HG03135 (cell line): ENCODE results near the gene MUCL3.
A peak's percentile ranks its signal among the peaks of the same experiment; 100 is the strongest.
"Not testable (repeated sequence)": the region's sequence is repeated elsewhere in the genome, so short reads cannot be mapped to it uniquely, and the experiment has no call there.

ENCODE experiments used
- ATAC-seq: cut with Tn5 transposase; IDR thresholded peaks from one replicate; pipeline ENCODE4 v1.9.1; 2021; ENCODE audit warnings: mild to moderate bottlenecking, moderate library complexity; ENCODE audit not compliant: unreplicated experiment

The MUCL3 gene, protein sequence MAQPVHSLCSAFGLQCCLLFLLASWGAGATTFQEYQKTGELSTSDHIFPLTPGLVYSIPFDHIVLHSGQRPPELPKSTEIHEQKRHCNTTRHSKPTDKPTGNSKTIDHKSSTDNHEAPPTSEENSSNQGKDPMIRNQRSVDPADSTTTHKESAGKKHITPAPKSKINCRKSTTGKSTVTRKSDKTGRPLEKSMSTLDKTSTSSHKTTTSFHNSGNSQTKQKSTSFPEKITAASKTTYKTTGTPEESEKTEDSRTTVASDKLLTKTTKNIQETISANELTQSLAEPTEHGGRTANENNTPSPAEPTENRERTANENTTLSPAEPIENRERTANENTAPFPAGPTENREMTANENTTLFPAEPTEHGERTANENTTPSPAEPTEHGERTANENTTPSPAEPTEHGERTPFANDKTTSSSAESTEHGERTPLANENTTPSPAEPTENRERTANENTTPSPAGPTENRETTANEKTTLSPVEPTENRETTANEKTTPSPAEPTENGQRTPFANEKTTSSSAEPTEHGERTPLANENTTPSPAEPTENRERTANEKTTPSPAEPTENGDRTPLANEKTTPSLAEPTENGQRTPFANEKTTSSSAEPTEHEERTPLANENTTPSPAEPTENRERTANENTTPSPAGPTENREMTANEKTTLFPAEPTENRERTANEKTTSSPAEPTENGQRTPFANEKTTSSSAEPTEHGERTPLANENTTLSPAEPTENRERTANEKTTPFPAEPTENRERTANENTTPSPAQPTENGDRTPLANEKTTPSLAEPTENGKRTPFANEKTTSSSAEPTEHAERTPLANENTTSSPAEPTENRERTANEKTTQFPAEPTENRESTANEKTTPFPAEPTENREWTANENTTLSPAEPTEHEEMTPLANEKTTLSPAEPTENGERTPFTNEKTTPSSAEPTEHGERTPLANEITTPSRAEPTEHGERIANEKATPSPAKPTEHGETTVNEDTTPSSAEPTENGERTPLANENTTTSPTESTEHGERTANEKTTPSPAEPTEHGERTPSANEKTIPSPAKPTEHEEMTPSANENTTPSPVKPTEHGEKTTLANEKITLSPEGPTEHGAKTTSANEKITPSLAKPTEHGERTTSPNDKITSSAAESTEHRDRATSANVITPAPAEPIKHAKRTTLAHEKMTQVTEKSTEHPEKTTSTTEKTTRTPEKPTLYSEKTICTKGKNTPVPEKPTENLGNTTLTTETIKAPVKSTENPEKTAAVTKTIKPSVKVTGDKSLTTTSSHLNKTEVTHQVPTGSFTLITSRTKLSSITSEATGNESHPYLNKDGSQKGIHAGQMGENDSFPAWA (N-terminal part only)

DNA sequence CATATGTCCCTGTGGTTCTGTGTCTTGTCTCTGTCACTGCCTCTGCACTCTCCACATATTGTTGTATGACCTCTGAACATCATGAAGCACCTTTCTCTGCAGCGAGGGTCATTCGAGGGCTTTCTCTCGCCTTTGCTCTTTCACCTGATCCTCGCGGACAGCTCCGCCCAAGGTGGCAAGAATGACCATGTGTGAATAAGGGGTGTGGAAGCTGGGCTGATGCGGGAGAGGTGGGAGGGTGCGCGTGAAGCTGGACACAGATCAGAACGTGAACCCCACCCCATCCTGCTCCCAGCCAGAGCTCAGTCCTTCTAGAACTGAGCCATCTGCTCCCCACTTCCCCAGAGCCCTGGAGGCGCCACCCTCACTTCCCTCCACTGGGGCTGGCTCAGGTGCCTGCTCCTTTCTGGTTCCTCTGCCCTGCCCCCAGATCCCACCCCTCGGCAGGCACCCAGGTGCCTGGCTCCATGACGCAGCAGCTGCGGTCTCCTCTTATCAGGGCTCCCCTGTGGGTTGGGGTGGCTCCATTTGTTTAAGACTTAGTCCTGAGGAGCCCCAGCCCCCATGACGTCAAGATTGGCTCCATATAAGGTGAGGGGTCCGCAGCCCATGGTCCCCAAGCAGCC is at the start of gene MUCL3:
Gene MUCL3, plus strand, starts transcription at position 613 of the 626 bp plus-strand sequence. CDS start 27 bp downstream, outside the sequence.
- no peak for ATAC-seq

DNA sequence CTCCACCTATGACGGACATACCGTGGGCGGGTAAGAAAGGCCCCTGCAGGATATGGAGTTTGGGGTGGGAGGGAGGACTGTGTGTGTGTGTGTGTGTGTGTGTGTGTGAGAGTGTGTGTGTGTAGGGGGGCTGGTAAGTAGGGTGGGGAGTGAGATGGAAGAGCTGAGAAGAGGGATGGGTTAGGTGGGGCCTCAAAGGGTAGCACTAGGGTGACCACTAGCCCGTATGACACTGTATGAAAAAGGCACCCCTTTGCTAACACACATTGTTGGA is 49.4 kb upstream of the MUCL3 start:
- ATAC-seq: no peak

DNA sequence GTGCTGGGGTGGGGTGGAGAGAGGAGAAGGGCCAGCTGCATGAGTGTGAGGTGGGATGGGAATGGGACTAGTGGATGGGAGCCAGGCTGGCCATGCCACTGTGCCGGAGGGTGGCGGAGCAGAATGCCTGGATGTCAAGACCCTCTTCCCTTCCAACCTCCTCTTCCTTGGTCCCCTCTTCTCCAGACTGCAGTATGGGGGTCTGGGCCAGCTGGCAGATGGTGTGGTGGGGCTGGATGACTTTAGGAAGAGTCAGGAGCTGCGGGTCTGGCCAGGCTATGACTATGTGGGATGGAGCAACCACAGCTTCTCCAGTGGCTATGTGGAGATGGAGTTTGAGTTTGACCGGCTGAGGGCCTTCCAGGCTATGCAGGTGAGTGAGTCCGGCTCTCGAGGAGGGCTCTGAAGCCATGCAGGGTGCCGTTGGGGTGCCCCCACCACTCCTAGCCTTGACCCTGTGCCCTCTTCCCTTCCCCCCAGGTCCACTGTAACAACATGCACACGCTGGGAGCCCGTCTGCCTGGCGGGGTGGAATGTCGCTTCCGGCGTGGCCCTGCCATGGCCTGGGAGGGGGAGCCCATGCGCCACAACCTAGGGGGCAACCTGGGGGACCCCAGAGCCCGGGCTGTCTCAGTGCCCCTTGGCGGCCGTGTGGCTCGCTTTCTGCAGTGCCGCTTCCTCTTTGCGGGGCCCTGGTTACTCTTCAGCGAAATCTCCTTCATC is 48.8 kb upstream of the MUCL3 start:
- no peak for ATAC-seq

DNA sequence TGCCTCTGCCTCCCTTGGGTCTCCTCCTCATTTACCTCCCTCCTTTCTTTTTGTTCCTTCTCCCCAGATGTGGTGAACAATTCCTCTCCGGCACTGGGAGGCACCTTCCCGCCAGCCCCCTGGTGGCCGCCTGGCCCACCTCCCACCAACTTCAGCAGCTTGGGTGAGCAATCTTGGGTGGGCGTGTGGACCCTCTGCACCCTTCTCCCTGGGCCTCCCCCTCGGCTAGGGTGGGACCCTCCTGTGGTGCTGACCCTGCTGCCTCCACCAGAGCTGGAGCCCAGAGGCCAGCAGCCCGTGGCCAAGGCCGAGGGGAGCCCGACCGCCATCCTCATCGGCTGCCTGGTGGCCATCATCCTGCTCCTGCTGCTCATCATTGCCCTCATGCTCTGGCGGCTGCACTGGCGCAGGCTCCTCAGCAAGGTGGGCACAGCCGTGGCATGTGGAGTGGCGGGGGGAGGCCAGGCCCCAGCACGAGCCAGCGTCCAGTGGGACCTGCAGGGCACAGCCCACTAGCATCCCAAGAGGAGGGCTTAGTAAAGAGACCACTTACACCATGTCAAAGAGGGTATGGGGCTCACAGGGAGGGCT is 47.7 kb upstream of the MUCL3 start:
- ATAC-seq: no peak

DNA sequence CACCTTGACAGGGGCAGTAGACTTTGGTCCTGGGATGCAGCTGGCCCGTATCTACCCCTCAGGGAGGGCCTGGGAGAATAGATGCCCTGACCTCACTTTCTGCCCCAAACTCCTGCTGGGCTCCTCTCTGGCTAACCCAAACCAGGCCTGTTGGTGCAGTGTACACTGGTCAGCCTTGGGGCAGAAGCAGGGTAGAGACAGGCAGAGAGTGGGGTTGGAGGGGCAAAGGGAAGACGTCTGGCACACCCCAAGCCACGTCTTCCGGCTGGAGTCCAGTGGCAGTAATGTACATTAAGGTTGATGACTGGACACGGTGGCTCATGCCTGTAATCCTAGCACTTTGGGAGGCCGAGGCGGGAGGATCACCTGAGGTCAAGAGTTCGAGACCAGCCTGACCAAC is 47.1 kb upstream of the MUCL3 start:
- ATAC-seq: no peak

DNA sequence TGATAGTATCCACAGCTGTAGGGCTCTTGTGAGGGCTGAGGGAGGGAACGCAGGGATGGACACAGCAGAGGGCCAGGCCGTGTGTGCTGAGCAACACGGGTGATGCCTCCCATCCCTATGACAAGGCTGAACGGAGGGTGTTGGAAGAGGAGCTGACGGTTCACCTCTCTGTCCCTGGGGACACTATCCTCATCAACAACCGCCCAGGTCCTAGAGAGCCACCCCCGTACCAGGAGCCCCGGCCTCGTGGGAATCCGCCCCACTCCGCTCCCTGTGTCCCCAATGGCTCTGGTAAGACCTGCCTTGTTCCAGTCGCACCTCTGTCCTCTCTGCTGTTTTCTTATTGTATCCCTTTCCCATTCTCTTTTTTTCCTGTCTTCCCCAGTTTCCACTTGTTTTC is 46.4 kb upstream of the MUCL3 start:
- ATAC-seq: no peak

DNA sequence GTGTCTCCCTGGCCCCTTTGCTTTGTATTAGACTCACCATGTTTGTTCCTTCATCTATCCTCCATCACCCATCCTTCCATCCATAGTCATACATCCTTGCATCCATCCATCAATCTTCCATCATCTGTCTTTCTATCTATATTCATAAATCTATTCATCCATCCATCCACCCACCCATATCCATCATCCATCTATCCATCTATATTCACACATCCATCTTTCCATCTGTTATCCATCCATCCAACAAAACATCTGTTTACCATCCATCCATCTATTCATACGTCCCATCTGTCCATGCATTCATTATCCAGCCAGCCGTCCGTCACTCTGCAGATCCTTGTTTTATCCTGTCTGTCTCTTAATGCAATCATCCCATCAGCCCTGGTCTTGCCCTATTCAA is 45.8 kb upstream of the MUCL3 start:
- no peak for ATAC-seq

DNA sequence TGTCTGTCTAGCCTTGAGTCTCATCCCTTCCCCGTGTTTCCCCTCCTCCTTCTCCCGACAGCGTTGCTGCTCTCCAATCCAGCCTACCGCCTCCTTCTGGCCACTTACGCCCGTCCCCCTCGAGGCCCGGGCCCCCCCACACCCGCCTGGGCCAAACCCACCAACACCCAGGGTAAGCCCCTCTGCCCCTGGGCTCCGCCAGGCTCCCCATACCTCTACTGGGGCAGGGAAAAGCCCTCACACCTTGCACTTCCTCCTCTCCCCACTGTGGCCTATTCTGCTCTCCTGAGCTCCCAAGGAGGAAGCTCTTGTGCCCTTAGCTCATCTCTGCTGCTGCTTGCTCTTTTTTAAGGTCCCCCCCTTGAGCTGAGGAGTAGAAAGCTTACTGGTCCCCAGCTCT is 45.4 kb upstream of the MUCL3 start:
- no peak for ATAC-seq

DNA sequence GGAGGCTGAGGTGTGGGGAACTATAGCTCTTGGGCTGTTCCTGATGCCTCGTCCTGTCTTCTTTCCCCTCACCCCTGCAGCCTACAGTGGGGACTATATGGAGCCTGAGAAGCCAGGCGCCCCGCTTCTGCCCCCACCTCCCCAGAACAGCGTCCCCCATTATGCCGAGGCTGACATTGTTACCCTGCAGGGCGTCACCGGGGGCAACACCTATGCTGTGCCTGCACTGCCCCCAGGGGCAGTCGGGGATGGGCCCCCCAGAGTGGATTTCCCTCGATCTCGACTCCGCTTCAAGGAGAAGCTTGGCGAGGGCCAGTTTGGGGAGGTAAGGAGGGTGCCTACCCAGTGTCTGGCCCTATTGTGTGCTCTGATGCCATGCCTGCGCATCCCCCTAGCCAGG is 44.2 kb upstream of the MUCL3 start:
- no peak for ATAC-seq

DNA sequence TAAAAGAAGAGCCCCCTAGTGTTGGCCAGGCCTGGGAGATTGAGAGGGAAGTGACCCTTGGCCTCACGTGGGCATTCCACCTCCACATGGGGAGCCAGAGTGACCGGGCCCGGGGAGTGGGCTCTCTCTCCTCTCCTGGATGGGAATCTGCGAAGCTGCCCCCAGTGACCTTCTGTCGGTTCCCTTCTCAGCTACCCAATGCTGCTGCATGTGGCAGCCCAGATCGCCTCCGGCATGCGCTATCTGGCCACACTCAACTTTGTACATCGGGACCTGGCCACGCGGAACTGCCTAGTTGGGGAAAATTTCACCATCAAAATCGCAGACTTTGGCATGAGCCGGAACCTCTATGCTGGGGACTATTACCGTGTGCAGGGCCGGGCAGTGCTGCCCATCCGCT is 42.9 kb upstream of the MUCL3 start:
- ATAC-seq: no peak

DNA sequence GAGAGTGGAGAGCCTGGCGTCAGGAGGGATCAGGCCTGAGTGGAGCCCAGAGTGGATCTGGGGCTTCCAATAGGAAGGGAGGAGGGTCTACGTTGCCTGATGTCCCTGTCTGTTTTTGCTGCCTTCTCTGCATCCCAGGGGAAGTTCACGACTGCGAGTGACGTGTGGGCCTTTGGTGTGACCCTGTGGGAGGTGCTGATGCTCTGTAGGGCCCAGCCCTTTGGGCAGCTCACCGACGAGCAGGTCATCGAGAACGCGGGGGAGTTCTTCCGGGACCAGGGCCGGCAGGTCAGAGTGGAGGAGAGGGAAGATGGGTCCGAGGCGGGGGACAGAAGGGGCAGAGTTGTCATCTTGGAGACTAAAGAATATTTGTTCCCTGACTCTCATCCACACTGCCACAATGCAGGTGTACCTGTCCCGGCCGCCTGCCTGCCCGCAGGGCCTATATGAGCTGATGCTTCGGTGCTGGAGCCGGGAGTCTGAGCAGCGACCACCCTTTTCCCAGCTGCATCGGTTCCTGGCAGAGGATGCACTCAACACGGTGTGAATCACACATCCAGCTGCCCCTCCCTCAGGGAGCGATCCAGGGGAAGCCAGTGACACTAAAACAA is 41.9 kb upstream of the MUCL3 start:
- no peak for ATAC-seq

DNA sequence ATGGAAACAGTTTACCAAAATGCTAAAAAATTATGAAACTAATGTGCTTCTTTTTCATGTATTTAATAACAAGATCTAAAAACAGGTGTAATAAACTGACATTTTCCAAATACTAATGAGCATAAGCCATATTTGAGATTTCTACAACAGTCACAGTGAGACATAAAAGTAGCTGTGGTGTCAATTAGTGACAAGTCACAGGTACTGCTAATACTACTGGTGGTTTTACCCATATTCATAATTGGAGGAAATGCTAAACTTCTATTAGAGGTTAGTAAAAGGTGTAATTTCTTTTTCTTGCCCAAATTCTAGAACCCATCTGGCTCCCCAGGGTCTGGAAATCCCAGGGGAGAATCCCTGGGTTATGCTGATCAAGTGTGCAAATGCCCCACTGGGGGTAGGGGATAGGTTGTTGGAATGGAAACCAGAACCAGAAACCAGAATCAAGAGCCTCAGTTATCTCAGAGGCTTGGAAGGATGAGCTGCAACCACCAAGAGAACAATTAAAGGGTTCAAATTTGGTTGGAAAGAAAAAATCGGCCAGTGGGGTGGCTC is 39.8 kb upstream of the MUCL3 start:
- ATAC-seq: no peak

DNA sequence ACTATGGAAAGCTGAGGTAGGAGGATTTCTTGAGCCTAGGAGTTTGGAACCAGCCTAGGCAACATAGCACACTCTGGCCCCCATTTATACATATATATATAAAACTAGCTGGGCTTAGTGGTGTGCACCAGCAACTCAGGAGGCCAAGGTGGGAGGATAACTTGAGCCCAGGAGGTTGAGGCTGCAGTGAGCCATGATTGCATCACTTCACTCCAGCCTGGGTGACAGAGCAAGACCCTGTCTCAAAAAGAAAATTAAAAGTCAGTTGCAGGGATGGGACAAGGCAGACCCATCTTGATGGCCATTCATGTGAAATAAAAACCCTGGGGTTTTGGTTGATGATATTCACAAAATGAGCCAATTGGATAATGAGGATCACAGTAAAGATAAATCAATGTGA is 39.3 kb upstream of the MUCL3 start:
- ATAC-seq: no peak

DNA sequence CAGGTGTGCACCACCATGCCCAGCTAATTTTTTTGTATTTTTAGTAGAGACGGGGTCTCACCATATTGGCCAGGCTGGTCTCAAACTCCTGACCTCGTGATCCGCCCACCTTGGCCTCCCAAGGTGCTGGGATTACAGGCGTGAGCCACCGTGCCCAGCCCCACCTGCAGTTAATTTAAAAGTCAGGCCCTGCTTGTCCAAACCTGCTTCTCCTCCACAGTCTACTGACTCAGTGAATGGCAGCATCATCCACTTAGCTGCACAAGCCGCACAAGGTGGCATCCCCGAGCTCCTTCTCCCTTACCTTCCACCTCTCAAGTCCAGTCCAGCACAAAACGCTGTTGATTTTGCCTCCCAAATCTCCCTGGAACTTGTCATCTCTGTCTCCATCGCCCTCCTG is 38.6 kb upstream of the MUCL3 start:
- not testable (repeated sequence) for ATAC-seq

DNA sequence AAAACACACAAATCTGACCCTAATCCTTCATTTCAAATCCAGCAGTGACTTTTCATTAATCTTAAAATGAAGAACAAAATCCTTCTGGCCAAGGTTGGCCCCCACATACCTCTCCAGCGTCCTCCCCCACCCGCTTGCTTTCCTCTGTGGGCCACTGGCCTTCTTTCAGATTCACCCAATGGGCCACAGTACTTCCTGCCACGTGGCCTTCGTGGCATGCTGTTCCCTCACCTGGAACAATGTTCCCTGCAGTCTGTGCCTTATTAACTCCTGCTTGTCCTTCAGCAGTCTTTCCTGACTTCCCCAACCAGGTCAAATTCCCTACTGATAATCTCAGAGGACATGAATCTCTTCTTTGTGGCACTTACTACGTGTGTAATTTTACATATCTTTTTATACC is 38.1 kb upstream of the MUCL3 start:
- no peak for ATAC-seq

DNA sequence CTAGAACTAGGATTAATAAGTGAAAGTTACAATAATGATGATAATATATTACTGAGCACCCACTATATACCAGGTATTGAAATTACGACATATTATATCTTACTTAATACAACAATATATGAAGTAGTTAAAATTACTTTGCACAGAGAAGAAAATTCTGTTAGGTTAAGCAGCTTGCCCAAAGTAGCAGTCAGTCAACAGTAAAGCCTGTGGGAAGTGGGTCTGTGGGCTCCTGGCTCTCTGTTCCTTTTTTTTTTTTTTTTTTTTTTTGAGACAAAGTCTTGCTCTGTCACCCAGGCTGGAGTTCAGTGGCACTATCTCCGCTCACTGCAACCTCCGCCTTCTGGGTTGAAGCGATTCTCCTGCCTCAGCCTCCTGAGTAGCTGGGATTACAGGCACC is 37.5 kb upstream of the MUCL3 start:
- ATAC-seq: no peak

DNA sequence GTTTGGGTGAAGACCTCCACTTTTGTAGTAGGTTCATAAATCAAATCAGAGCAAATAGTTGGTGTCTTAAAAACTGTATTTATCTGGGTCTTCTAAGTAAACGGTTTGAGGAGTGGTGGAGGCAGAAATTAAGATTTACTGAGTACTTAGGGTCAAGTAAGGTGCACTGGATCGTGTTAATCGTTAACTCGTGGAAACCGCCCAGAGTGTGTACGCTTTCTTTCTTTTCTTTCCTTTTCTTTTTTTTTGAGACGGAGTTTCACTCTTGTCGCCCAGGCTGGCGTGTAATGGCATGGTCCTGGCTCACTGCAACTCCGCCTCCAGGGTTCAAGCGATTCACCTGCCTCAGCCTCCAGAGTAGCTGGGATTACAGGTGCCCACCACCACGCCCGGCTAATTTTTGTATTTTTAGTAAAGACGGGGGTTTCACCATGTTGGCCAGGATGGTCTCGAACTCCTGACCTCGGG is 33.4 kb upstream of the MUCL3 start:
- ATAC-seq: not testable (repeated sequence)

DNA sequence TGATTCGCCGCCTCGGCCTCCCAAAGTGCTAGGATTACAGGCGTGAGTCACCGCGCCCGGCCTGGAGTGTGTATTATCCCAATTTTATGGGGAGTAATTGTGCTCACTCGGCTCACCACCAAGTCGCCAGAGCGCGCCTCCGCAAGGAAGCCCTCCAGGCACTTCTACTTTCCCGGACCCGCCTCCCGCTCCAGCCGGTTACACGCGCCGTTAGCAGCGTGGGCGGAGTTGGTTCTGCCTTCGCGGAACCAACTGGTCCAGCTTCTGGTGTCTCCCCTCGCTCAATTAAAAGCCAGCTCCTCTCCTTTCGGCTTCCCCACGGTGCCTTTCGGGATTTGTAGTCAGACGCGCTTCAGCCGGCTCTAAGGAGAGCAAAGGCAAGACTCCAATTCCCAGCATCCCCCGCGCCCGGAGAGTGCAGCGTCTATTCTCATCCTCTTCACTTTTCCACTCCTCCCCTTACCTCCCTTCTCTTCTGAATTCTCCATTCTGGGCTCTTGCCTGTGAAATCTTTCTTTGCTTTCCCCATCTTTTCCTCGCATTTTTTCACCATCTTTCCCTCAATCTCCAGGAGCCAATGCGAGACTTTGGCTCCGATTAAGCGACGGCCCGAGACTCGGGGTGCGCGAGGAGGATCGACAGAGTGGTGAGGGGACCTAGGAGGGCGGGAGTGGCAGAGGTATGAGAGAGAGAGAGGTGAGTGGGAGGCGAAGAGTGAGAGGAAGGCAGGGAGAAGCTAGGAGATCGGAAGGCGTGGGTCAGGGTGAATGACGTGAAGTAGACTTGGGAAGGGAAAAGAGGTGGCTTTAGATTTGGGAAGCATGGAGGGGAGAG is 32.8 kb upstream of the MUCL3 start, which contains the start of gene GTF2H4:
Gene GTF2H4, plus strand, starts transcription at position 450 of the 834 bp plus-strand sequence.
- peak; percentile 91 for ATAC-seq
